Right lobe of liver (tissue), 6 donors: Measurements from ENCODE around the gene ARHGAP36. TPM values are rescaled to one million over a fixed set of nuclear protein-coding genes. Genes with fewer than 3 reads are reported as not detected.

Experiments
- ATAC-seq, 4 donors: fragments of 200-7000 bp; cut with Tn5 transposase; one replicate each; pipeline ENCODE4 v1.9.1; 2020; ENCODE audit warnings: mild to moderate bottlenecking in 4 of 4, moderate library complexity in 4 of 4
- DNase-seq, 3 donors: peaks; one replicate each; pipeline ENCODE4 v3.0.0-alpha.2; 2020
- H3K27ac ChIP-seq, 3 donors: fragments of 200-600 bp; one replicate each; pipeline ENCODE4 v1.8.0; 2022
- H3K27me3 ChIP-seq, 2 donors: fragments of 200-600 bp; one replicate each; pipeline ENCODE4 v1.8.0; 2022
- H3K36me3 ChIP-seq, 4 donors: fragments of 200-600 bp; sonication (generic) in 1 of 4; one replicate each; pipeline versions ENCODE4 v1.5.1 to v1.8.0; 2017 to 2022; ENCODE audit warnings: control low read depth in 1 of 4
- H3K4me1 ChIP-seq, 4 donors: fragments of 200-600 bp; sonication (generic) in 1 of 4; one replicate each; pipeline versions ENCODE4 v1.5.1 to v1.8.0; 2017 to 2022; ENCODE audit warnings: control low read depth in 1 of 4
- H3K4me3 ChIP-seq, 3 donors: fragments of 200-600 bp; one replicate each; pipeline ENCODE4 v1.8.0; 2022
- H3K9me3 ChIP-seq, 4 donors: fragments of 200-600 bp; sonication (generic) in 1 of 4; one replicate each; pipeline versions ENCODE4 v1.5.1 to v1.8.0; 2017 to 2022; ENCODE audit warnings: control low read depth in 1 of 4
- POLR2A ChIP-seq: fragments of 450-650 bp; IDR thresholded peaks from one replicate; pipeline ENCODE4 v1.6.1; 2017; ENCODE audit warnings: antibody characterized with exemption, mild to moderate bottlenecking
- WGBS: methylation state at CpG from one replicate; pipeline ENCODE4 v1.1.6; 2018; ENCODE audit warnings: low coverage, low lambda C conversion rate; ENCODE audit not compliant: insufficient coverage; ENCODE audit errors: missing lambda C conversion rate; 5-methylcytosine and 5-hydroxymethylcytosine counted together
- intact Hi-C, 2 donors: fragments of 100-400 bp; cut with DNase I; formaldehyde crosslinking; loops; one replicate each; pipeline versions ENCODE4 v1.11.2 to v1.14.1; 2022
- total RNA-seq, 6 experiments: library from RNA; depleted of rRNA in 2 of 6; stranded (reverse); fragments of >200 nt in 2 of 6; fragmentation: NEBNext Ultra II Directional in 3 of 6; extraction: Animal tissue kit (Norgen Biotek cat#: 25700) in 3 of 6; gene quantifications; one replicate each; pipeline versions ENCODE4 v1.1.0 to v1.2.4, GENCODE V29; 2016 to 2023
- TF ChIP-seq, protein P1 (sequence below), 4 donors: fragments of 200-600 bp in 3 of 4; fragments of 450-650 bp in 1 of 4; IDR thresholded peaks; one replicate each; pipeline versions ENCODE4 v1.5.1 to v1.8.0; 2016 to 2022; ENCODE audit warnings: antibody characterized with exemption in 4 of 4, mild to moderate bottlenecking in 2 of 4
- donor health status: DM: no; HTN: yes; CAD: no.
- donor health status: DM: no; HTN: no; CAD: no.
- donor health status: DM: no; HTN: no; CAD: no.
- donor health status: DM: no; HTN: yes; CAD: no.
- donor health status: DM: no; HTN: yes; CAD: no.

The ARHGAP36 gene
- total RNA-seq, 6 experiments from 2014 or later, result not detected

DNA sequence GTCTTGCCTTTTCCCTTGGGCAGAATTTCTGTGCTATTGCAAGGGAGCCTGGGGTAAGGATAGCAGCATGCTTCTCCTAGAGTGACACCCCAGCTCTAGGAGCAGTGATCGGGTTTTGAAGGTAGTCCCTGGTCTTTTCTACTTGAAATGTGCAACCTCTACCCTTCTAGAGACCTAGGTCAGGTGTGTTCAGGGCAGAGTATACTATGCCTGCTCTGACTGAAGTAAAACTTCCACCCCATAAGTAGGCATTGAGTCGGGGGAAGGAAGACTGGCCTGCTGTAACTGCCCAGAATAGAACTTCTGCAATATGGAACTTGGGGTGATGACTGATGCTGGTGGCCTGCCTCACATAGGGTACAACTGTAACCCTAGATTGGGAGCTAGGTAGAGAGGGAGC, 80.9 kb downstream of the ARHGAP36 start:
- no peaks in the 10 kb centered on the region for H3K4me1 ChIP-seq
- H3K27me3 ChIP-seq, result no peaks in the 10 kb centered on the region
- 78% methylated on average over 1 of the region's 2 CpGs for whole genome bisulfite sequencing
- no peaks in the 10 kb centered on the region for H3K9me3 ChIP-seq
- H3K36me3 ChIP-seq, result no peaks in the 10 kb centered on the region
- ATAC-seq, result no peak
- no peak for DNase-seq
- TF ChIP-seq, protein P1, sequence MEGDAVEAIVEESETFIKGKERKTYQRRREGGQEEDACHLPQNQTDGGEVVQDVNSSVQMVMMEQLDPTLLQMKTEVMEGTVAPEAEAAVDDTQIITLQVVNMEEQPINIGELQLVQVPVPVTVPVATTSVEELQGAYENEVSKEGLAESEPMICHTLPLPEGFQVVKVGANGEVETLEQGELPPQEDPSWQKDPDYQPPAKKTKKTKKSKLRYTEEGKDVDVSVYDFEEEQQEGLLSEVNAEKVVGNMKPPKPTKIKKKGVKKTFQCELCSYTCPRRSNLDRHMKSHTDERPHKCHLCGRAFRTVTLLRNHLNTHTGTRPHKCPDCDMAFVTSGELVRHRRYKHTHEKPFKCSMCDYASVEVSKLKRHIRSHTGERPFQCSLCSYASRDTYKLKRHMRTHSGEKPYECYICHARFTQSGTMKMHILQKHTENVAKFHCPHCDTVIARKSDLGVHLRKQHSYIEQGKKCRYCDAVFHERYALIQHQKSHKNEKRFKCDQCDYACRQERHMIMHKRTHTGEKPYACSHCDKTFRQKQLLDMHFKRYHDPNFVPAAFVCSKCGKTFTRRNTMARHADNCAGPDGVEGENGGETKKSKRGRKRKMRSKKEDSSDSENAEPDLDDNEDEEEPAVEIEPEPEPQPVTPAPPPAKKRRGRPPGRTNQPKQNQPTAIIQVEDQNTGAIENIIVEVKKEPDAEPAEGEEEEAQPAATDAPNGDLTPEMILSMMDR (IDR thresholded peaks at IDR 0.05), result no peak
- no peak for TF ChIP-seq POLR2A
- intact Hi-C loops, result no loop called here
- H3K4me3 ChIP-seq, result no peak overlapping the region
- no peak overlapping the region for H3K27ac ChIP-seq

Other genes with a start within 250 kb of the ARHGAP36 start
- gene ENOX2, start 155.1 kb upstream of the ARHGAP36 start, total RNA-seq, result 10 to 100 TPM in 3 of 6 experiments, 1 to 10 TPM in 3; 6.9 to 14.7 (median 10.8) TPM
- gene IGSF1, start 231.0 kb downstream of the ARHGAP36 start, total RNA-seq, result under 1 TPM; 0.24 to 0.64 (median 0.40) TPM